ENCODE results near the gene DEPDC5.
"Not testable (repeated sequence)": the region's sequence is repeated elsewhere in the genome, so short reads cannot be mapped to it uniquely, and the experiment has no call there.

Gene DEPDC5

DNA sequence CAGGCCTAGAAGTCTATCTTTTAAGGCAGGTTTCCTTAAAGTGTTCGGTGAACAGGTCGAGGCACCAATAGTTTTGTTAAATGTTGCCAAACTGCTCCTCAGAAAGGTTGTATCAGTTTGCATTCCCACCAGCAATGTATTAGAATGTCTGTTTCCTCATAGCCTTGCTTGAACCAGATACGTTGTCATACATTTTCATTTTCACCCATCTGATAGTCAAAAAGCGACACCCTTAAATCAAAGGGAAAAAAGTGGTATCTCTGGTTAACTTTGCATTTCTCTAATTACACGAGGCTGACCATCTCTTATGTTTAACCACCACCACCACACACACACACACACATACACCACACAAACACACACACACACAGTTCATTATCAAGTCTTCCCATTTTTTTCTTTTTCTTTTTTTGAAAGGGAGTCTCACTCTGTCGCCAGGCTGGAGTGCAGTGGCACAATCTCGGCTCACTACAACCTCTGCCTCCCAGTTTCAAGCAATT is 20.2 kb upstream of the DEPDC5 start:
- Histone ChIP-seq H3K36me3 (ENCODE audit: control insufficient read depth, insufficient read depth, low read length) (0 out of 2 replicates have a peak, but pooled peaks cover 2% of the 10 kb centered on the region), H3K27ac (ENCODE audit: low read length) (no peak overlapping the region), H3K9me3 (ENCODE audit: control insufficient read depth, insufficient read depth, low read length) (no peaks in the 10 kb centered on the region), H3K27me3 (ENCODE audit: control insufficient read depth, insufficient read depth, low read length) (no peaks in the 10 kb centered on the region), H3K4me3 (ENCODE audit: low read length) (no peak overlapping the region), H3K4me1 (ENCODE audit: control insufficient read depth, insufficient read depth, low read length) (no peaks in the 10 kb centered on the region)
- no CpG with 5 or more reads among the region's 7 CpGs for WGBS (ENCODE audit: insufficient coverage, insufficient read length)
- no peak for DNase-seq (ENCODE audit: low read depth, low spot score)

DNA sequence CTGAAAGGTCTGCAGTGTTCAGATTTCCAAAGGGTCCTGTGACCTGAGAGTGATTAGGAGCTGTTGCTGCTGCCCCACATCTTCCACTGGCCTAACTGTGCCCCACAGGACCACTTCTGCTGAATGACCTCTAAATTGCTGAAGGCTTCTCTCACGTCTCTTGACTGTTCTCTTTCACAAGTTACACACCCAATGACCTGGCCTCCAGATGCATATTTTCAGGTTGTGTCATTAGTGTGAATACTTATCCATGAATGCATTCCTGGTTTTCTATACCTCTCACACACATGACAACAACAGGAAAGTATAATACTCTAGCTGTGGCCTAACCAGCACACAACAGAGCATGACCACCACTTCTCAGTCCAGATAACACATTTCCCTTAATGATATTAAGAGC is 19.3 kb upstream of the DEPDC5 start:
- WGBS (ENCODE audit: insufficient coverage, insufficient read length), result no CpG with 5 or more reads among the region's 1 CpG
- DNase-seq (ENCODE audit: low read depth, low spot score), result no peak
- no peaks in the 10 kb centered on the region for H3K9me3 ChIP-seq (ENCODE audit: control insufficient read depth, insufficient read depth, low read length)
- no peak overlapping the region for H3K4me3 ChIP-seq (ENCODE audit: low read length)
- H3K27ac ChIP-seq (ENCODE audit: low read length), result no peak overlapping the region
- H3K36me3 ChIP-seq (ENCODE audit: control insufficient read depth, insufficient read depth, low read length), result 0 out of 2 replicates have a peak, but pooled peaks cover 2% of the 10 kb centered on the region
- H3K27me3 ChIP-seq (ENCODE audit: control insufficient read depth, insufficient read depth, low read length), result no peaks in the 10 kb centered on the region; the same call in 1 of the 2 replicates
- H3K4me1 ChIP-seq (ENCODE audit: control insufficient read depth, insufficient read depth, low read length), result no peaks in the 10 kb centered on the region

DNA sequence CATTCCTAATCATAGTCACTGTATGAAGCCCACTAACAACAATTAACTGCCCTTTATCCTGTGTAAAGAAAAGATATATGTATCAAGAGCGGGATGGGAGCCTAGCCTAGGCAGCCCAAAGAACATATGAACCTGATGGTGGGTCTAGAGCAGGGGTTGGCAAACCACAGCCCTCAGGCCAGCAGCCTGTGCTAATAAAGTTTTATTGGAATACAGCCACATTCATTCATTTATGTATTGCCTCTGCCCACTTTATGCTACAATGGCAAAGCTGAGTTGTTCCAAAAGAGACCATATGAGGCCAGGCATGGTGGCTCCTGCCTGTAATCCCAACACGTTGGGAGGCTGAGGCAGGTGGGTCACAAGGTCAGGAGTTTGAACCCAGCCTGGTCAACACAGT is 17.4 kb upstream of the DEPDC5 start:
- no peak for DNase-seq (ENCODE audit: low read depth, low spot score)
- Histone ChIP-seq H3K9me3 (ENCODE audit: control insufficient read depth, insufficient read depth, low read length) (no peaks in the 10 kb centered on the region), H3K4me1 (ENCODE audit: control insufficient read depth, insufficient read depth, low read length) (no peaks in the 10 kb centered on the region), H3K4me3 (ENCODE audit: low read length) (no peak overlapping the region), H3K27ac (ENCODE audit: low read length) (no peak overlapping the region), H3K36me3 (ENCODE audit: control insufficient read depth, insufficient read depth, low read length) (peaks cover 2% of the 10 kb centered on the region; the same call in 1 of the 2 replicates), H3K27me3 (ENCODE audit: control insufficient read depth, insufficient read depth, low read length) (no peaks in the 10 kb centered on the region; the same call in 1 of the 2 replicates)
- no CpG with 5 or more reads among the region's 2 CpGs for WGBS (ENCODE audit: insufficient coverage, insufficient read length)

DNA sequence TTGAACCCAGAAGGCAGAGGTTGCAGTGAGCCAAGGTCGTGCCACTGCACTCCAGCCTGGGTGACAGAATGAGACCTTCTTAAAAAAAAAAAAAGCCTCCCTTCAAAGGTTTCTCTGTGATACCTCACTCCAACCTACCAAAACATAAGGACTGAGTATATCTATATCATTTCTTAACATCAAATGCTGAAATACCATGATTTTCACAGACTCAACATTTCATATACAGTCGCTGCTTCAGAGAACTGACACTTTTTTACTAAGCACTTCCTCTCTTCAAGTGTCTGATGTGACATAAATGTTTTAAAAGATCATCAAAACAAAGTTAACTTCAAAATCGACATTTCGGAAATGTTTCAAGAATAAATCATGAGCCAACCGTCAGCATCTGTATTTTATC is 15.9 kb upstream of the DEPDC5 start:
- Histone ChIP-seq H3K27ac (ENCODE audit: low read length) (no peak overlapping the region), H3K4me1 (ENCODE audit: control insufficient read depth, insufficient read depth, low read length) (no peaks in the 10 kb centered on the region), H3K4me3 (ENCODE audit: low read length) (no peak overlapping the region), H3K36me3 (ENCODE audit: control insufficient read depth, insufficient read depth, low read length) (peaks cover 2% of the 10 kb centered on the region; the same call in 1 of the 2 replicates), H3K27me3 (ENCODE audit: control insufficient read depth, insufficient read depth, low read length) (no peaks in the 10 kb centered on the region; the same call in 1 of the 2 replicates), H3K9me3 (ENCODE audit: control insufficient read depth, insufficient read depth, low read length) (no peaks in the 10 kb centered on the region)
- no peak for DNase-seq (ENCODE audit: low read depth, low spot score)
- 100% methylated on average over 1 of the region's 5 CpGs for WGBS (ENCODE audit: insufficient coverage, insufficient read length)

DNA sequence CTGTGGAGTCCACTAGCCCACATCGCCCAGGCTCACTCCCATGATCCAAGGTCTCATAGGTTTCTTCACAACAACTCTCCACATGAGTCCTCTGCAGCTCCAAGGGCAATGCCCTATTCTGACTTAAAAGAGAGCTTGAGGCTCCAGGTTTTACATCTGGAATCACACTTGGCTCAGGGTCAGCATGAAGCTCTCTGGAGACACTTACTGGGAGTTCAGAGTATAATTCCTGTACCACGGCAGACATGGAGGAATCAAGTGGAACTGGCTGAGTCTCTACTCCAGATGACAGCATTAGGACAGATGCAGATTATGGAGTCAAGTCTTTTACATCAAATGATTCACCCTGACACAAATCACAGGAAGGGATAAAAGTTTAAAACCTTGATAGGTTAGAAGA is 15.3 kb upstream of the DEPDC5 start:
- no peaks in the 10 kb centered on the region for H3K4me1 ChIP-seq (ENCODE audit: control insufficient read depth, insufficient read depth, low read length)
- H3K9me3 ChIP-seq (ENCODE audit: control insufficient read depth, insufficient read depth, low read length), result no peaks in the 10 kb centered on the region
- no peak overlapping the region for H3K4me3 ChIP-seq (ENCODE audit: low read length)
- H3K36me3 ChIP-seq (ENCODE audit: control insufficient read depth, insufficient read depth, low read length), result peaks cover 2% of the 10 kb centered on the region; the same call in 1 of the 2 replicates
- H3K27ac ChIP-seq (ENCODE audit: low read length), result no peak overlapping the region
- no peak for DNase-seq (ENCODE audit: low read depth, low spot score)
- WGBS (ENCODE audit: insufficient coverage, insufficient read length), result no CpG with 5 or more reads among the region's 2 CpGs
- H3K27me3 ChIP-seq (ENCODE audit: control insufficient read depth, insufficient read depth, low read length), result no peaks in the 10 kb centered on the region; the same call in 1 of the 2 replicates

DNA sequence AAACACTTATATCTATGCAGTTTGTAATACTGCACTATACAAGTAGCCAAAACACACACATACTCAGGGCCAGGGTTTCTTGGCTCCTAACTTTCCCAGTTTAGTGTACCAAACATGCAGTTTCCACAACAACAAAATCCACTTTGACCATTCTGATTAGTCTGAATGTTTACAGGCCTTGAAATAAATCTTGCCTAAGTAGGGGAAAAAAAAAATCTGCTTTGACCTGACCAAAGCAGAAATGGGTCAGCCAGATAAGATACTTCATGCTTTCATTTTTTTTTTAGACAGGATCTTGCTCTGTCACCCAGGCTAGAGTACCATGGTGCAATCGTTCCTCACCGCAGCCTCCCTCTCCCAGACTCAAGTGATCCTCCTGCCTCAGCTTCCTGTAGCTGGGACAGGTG is 14.0 kb upstream of the DEPDC5 start:
- Histone ChIP-seq H3K27me3 (ENCODE audit: control insufficient read depth, insufficient read depth, low read length) (no peaks in the 10 kb centered on the region; the same call in 1 of the 2 replicates), H3K27ac (ENCODE audit: low read length) (no peak overlapping the region), H3K4me1 (ENCODE audit: control insufficient read depth, insufficient read depth, low read length) (no peaks in the 10 kb centered on the region), H3K36me3 (ENCODE audit: control insufficient read depth, insufficient read depth, low read length) (no peaks in the 10 kb centered on the region; the same call in 1 of the 2 replicates), H3K4me3 (ENCODE audit: low read length) (no peak overlapping the region), H3K9me3 (ENCODE audit: control insufficient read depth, insufficient read depth, low read length) (no peaks in the 10 kb centered on the region)
- DNase-seq (ENCODE audit: low read depth, low spot score), result no peak
- no CpG with 5 or more reads among the region's 2 CpGs for WGBS (ENCODE audit: insufficient coverage, insufficient read length)

DNA sequence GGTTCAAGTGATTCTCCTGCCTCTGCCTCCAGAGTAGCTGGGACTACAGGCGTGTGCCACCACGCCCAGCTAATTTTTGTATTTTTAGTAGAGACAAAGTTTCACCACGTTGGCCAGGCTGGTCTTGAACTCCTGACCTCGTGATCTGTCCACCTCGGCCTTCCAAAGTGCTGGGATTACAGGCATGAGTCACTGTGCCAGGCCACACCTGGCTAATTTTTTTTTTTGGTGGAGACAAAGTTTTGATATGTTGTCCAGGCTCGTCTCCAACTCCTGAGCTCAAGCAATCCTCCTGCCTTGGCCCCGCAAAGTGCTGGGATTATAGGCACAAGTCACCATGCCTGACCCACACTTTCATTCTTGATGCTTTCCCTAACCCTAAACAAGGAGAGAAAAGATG is 13.5 kb upstream of the DEPDC5 start:
- DNase-seq (ENCODE audit: low read depth, low spot score); H3K4me1 ChIP-seq (ENCODE audit: control insufficient read depth, insufficient read depth, low read length); H3K36me3 ChIP-seq (ENCODE audit: control insufficient read depth, insufficient read depth, low read length): not testable (repeated sequence)

DNA sequence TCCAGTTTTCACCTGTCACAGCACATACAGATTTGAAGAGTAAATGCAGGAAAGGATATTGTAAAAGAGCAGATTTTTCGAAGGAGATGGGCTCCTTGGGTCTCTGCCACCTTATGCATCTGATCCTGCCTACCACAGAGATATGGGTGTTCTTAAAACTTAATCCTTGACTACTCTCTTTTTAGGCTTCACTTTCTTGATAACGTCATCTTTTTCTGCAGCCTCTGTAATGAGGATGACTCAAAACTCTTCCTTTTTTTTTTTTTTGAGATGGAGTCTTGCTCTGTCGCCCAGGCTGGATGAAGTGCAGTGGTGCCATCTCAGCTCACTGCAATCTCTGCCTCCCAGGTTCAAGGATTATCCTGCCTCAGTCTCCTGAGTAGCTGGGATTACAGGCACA is 11.7 kb upstream of the DEPDC5 start:
- WGBS (ENCODE audit: insufficient coverage, insufficient read length), result no CpG with 5 or more reads among the region's 3 CpGs

More for the DNA sequence above, 13.5 kb upstream of the DEPDC5 start:
- not testable (repeated sequence) for H3K27me3 ChIP-seq (ENCODE audit: control insufficient read depth, insufficient read depth, low read length); H3K27ac ChIP-seq (ENCODE audit: low read length); H3K4me3 ChIP-seq (ENCODE audit: low read length); H3K9me3 ChIP-seq (ENCODE audit: control insufficient read depth, insufficient read depth, low read length)
- no CpG with 5 or more reads among the region's 7 CpGs for WGBS (ENCODE audit: insufficient coverage, insufficient read length)

DNA sequence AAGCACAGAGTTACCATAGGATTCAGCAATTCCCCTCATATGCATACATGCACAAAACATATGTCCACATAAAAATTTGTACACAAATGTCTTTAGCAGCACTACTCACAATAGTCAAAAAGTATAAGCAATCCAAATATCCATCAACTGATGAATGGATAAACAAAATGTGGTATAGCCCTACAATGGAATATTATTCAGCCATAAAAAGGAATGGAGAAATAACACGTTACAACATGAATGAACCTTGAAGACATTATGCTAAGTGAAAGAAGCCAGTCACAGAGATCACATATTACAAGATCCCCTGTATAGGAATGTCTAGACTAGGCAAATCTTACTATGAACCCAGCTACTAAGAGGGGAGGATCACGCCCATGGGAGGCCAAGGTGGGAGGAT is 11.1 kb upstream of the DEPDC5 start:
- H3K4me1 ChIP-seq (ENCODE audit: control insufficient read depth, insufficient read depth, low read length), result no peaks in the 10 kb centered on the region
- H3K9me3 ChIP-seq (ENCODE audit: control insufficient read depth, insufficient read depth, low read length), result no peaks in the 10 kb centered on the region
- no peaks in the 10 kb centered on the region; the same call in 1 of the 2 replicates for H3K36me3 ChIP-seq (ENCODE audit: control insufficient read depth, insufficient read depth, low read length)
- DNase-seq (ENCODE audit: low read depth, low spot score), result no peak
- no peaks in the 10 kb centered on the region; the same call in 1 of the 2 replicates for H3K27me3 ChIP-seq (ENCODE audit: control insufficient read depth, insufficient read depth, low read length)
- WGBS (ENCODE audit: insufficient coverage, insufficient read length), result no CpG with 5 or more reads among the region's 2 CpGs
- H3K4me3 ChIP-seq (ENCODE audit: low read length), result no peak overlapping the region
- H3K27ac ChIP-seq (ENCODE audit: low read length), result no peak overlapping the region

More for the DNA sequence above, 11.7 kb upstream of the DEPDC5 start:
- no peaks in the 10 kb centered on the region for H3K4me1 ChIP-seq (ENCODE audit: control insufficient read depth, insufficient read depth, low read length)
- H3K4me3 ChIP-seq (ENCODE audit: low read length), result no peak overlapping the region
- no peaks in the 10 kb centered on the region for H3K9me3 ChIP-seq (ENCODE audit: control insufficient read depth, insufficient read depth, low read length)
- H3K36me3 ChIP-seq (ENCODE audit: control insufficient read depth, insufficient read depth, low read length), result no peaks in the 10 kb centered on the region; the same call in 1 of the 2 replicates
- no peak for DNase-seq (ENCODE audit: low read depth, low spot score)
- H3K27ac ChIP-seq (ENCODE audit: low read length), result no peak overlapping the region
- H3K27me3 ChIP-seq (ENCODE audit: control insufficient read depth, insufficient read depth, low read length), result no peaks in the 10 kb centered on the region; the same call in 1 of the 2 replicates

DNA sequence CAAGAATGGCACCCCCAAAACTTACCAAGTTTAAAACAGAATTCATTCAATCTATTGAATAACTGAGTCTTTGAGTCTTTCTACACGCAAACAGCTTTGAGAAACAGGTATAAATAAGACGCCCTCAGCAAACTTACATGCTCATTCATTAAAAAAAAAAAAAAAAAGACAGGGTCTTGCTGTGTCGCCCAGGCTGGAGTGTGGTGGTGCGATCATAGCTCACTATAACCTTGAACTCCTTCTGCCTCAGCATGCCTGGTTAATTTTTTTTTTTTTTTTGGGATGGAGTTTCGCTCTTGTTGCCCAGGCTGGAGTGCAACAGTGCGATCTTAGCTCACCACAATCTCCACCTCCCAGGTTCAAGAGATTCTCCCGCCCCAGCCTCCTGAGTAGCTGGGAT is 9.9 kb upstream of the DEPDC5 start:
- WGBS (ENCODE audit: insufficient coverage, insufficient read length), result no CpG with 5 or more reads among the region's 7 CpGs
- Histone ChIP-seq H3K4me1 (ENCODE audit: control insufficient read depth, insufficient read depth, low read length) (no peaks in the 10 kb centered on the region), H3K36me3 (ENCODE audit: control insufficient read depth, insufficient read depth, low read length) (no peaks in the 10 kb centered on the region; the same call in 1 of the 2 replicates)

DNA sequence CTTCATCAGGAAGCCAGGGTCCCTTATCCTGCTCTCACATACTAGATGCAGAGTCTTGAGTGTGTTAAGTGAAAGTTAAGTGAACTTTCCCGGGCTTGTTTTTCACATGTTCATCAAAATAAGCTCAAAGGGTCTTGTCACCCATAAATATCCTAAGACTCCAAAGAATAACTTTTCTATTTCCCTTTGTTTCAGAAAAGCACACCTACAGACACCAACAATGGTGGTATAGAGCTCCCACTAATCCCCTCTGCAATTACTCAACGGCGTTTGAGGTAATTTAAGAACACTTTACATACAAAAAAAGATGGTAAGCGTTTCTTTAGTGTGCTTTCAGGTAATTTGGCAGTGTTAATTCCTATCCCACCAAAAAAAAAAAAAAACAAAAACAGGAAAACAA is 6.4 kb upstream of the DEPDC5 start:
- no peak overlapping the region for H3K4me3 ChIP-seq (ENCODE audit: low read length)
- no peak for DNase-seq (ENCODE audit: low read depth, low spot score)
- no CpG with 5 or more reads among the region's 4 CpGs for WGBS (ENCODE audit: insufficient coverage, insufficient read length)
- H3K36me3 ChIP-seq (ENCODE audit: control insufficient read depth, insufficient read depth, low read length), result no peaks in the 10 kb centered on the region
- H3K27ac ChIP-seq (ENCODE audit: low read length), result no peak overlapping the region
- H3K9me3 ChIP-seq (ENCODE audit: control insufficient read depth, insufficient read depth, low read length), result no peaks in the 10 kb centered on the region
- H3K4me1 ChIP-seq (ENCODE audit: control insufficient read depth, insufficient read depth, low read length), result no peaks in the 10 kb centered on the region
- no peaks in the 10 kb centered on the region for H3K27me3 ChIP-seq (ENCODE audit: control insufficient read depth, insufficient read depth, low read length)

More for the DNA sequence above, 9.9 kb upstream of the DEPDC5 start:
- H3K27me3 ChIP-seq (ENCODE audit: control insufficient read depth, insufficient read depth, low read length), result no peaks in the 10 kb centered on the region; the same call in 1 of the 2 replicates
- no peak overlapping the region for H3K27ac ChIP-seq (ENCODE audit: low read length)
- no peaks in the 10 kb centered on the region for H3K9me3 ChIP-seq (ENCODE audit: control insufficient read depth, insufficient read depth, low read length)
- DNase-seq (ENCODE audit: low read depth, low spot score), result no peak
- H3K4me3 ChIP-seq (ENCODE audit: low read length), result no peak overlapping the region
